BE2C (cell line): ENCODE data around the gene IFT57. TPM values are rescaled to one million over a fixed set of nuclear protein-coding genes. Genes with fewer than 3 reads are reported as not detected.
"Not testable (repeated sequence)": the region's sequence is repeated elsewhere in the genome, so short reads cannot be mapped to it uniquely, and the experiment has no call there.

Experiments used
- DNase-seq: peaks from one replicate; pipeline ENCODE4 v3.0.0-alpha.2; 2020
- H3K27me3 ChIP-seq: fragments of 250-450 bp; sonication (Bioruptor Pico); 2 replicates; pipeline ENCODE4 v1.5.1; 2020; ENCODE audit warnings: mild to moderate bottlenecking
- H3K36me3 ChIP-seq: fragments of 250-450 bp; sonication (Bioruptor Pico); 2 replicates; pipeline ENCODE4 v1.5.1; 2020; ENCODE audit warnings: mild to moderate bottlenecking
- H3K4me1 ChIP-seq: fragments of 250-450 bp; sonication (Bioruptor Pico); 2 replicates; pipeline ENCODE4 v1.5.1; 2020
- H3K4me3 ChIP-seq: 2 replicates; pipeline ENCODE4 v1.5.1; 2011; ENCODE audit warnings: low read depth, low read length
- H3K9me3 ChIP-seq: fragments of 250-450 bp; sonication (Bioruptor Pico); 2 replicates; pipeline ENCODE4 v1.5.1; 2020
- CTCF ChIP-seq: IDR thresholded peaks from 2 replicates; pipeline ENCODE4 v1.5.1; 2012; ENCODE audit warnings: mild to moderate bottlenecking, low read depth, low read length
- polyA plus RNA-seq: library from polyadenylated mRNA; unstranded; fragments of >200 nt; gene quantifications from one replicate; pipeline ENCODE4 v1.2.1, GENCODE V29; 2012; ENCODE audit warnings: low read depth, missing spikeins; ENCODE audit not compliant: insufficient read length, insufficient read depth

IFT57 gene
- 32.7 TPM for polyA plus RNA-seq

GRCh38 chr3:108221911-108222852 lies at the start of gene IFT57:
Gene IFT57 (minus strand): TSS chr3:108222424. CDS start chr3:108222322, 102 bp downstream.
- Histone ChIP-seq H3K27me3 (no peaks in the 10 kb centered on the region), H3K36me3 (no peaks in the 10 kb centered on the region), H3K9me3 (no peaks in the 10 kb centered on the region), H3K4me1 (peaks cover 5% of the 10 kb centered on the region), H3K4me3 (peak within 1 kb of the TSS; percentile 90)
- no peak for TF ChIP-seq CTCF
- peak; percentile 98 for DNase-seq

GRCh38 chr3:108271626-108272025 lies 49.4 kb upstream of the IFT57 start:
- no peak for DNase-seq
- no peaks in the 10 kb centered on the region for H3K27me3 ChIP-seq
- H3K4me1 ChIP-seq = no peaks in the 10 kb centered on the region; the same call in 1 of the 2 replicates
- H3K4me3 ChIP-seq = no peak overlapping the region
- no peaks in the 10 kb centered on the region for H3K9me3 ChIP-seq
- TF ChIP-seq CTCF = no peak
- no peaks in the 10 kb centered on the region for H3K36me3 ChIP-seq

- not testable (repeated sequence) for H3K4me3 ChIP-seq, H3K27me3 ChIP-seq, H3K9me3 ChIP-seq, DNase-seq, H3K36me3 ChIP-seq, H3K4me1 ChIP-seq
Measured at GRCh38 chr3:108268235-108268634, 46.0 kb upstream of the IFT57 start.

- DNase-seq, H3K36me3 ChIP-seq, H3K4me1 ChIP-seq, H3K27me3 ChIP-seq, H3K4me3 ChIP-seq, H3K9me3 ChIP-seq: not testable (repeated sequence)
Measured at GRCh38 chr3:108264534-108265298, 42.5 kb upstream of the IFT57 start.

- no peak for TF ChIP-seq CTCF
- Histone ChIP-seq H3K4me3 (no peak overlapping the region), H3K4me1 (no peaks in the 10 kb centered on the region), H3K36me3 (no peaks in the 10 kb centered on the region), H3K9me3 (no peaks in the 10 kb centered on the region), H3K27me3 (no peaks in the 10 kb centered on the region)
- no peak for DNase-seq
Measured at GRCh38 chr3:108255131-108255530, 32.9 kb upstream of the IFT57 start.

GRCh38 chr3:108251844-108252243 lies 29.6 kb upstream of the IFT57 start:
- no peak overlapping the region for H3K4me3 ChIP-seq
- H3K4me1 ChIP-seq = no peaks in the 10 kb centered on the region
- H3K36me3 ChIP-seq = no peaks in the 10 kb centered on the region
- no peak for DNase-seq
- no peaks in the 10 kb centered on the region for H3K27me3 ChIP-seq
- no peaks in the 10 kb centered on the region for H3K9me3 ChIP-seq
- TF ChIP-seq CTCF = no peak

- Histone ChIP-seq H3K9me3 (no peaks in the 10 kb centered on the region), H3K4me3 (no peak overlapping the region), H3K27me3 (no peaks in the 10 kb centered on the region), H3K36me3 (no peaks in the 10 kb centered on the region), H3K4me1 (no peaks in the 10 kb centered on the region)
- no peak for DNase-seq
- no peak for TF ChIP-seq CTCF
Measured at GRCh38 chr3:108251265-108251664, 29.0 kb upstream of the IFT57 start.
